Neural cell (in vitro differentiated cells): Measurements from ENCODE around the gene NDEL1. TPM values are rescaled to one million over a fixed set of nuclear protein-coding genes. Genes with fewer than 3 reads are reported as not detected.

Experiments
- H2AFZ ChIP-seq: fragments of 200-600, 300-800 bp; sonication (generic), shearing (Covaris generic); 2 replicates; pipeline ENCODE4 v1.6.0; 2014; ENCODE audit warnings: low read depth, mild to moderate bottlenecking, antibody characterized with exemption, low read length, moderate library complexity
- H3F3A ChIP-seq: fragments of 200-600 bp; shearing (Covaris generic); 2 replicates; pipeline ENCODE4 v1.6.1; 2016; ENCODE audit warnings: mild to moderate bottlenecking, moderate library complexity, mixed read lengths, antibody characterized with exemption, low read length; ENCODE audit not compliant: insufficient read depth, poor library complexity, severe bottlenecking
- H3K27ac ChIP-seq: fragments of 200-600, 300-800 bp; sonication (generic), shearing (Covaris generic); 2 replicates; pipeline ENCODE4 v1.5.1; 2014; ENCODE audit warnings: mild to moderate bottlenecking, low read length, moderate library complexity
- H3K27me3 ChIP-seq: fragments of 300-800, 200-600 bp; sonication (generic), shearing (Covaris generic); 2 replicates; pipeline ENCODE4 v1.6.0; 2014; ENCODE audit warnings: mild to moderate bottlenecking, low read depth, low read length, moderate library complexity; ENCODE audit not compliant: insufficient read depth
- H3K36me3 ChIP-seq: fragments of 300-800, 200-600 bp; sonication (generic), shearing (Covaris generic); 2 replicates; pipeline ENCODE4 v1.5.1; 2014; ENCODE audit warnings: mild to moderate bottlenecking, antibody characterized with exemption, low read length, moderate library complexity; ENCODE audit not compliant: insufficient read depth
- H3K4me2 ChIP-seq: fragments of 300-800, 200-600 bp; sonication (generic), shearing (Covaris generic); 2 replicates; pipeline ENCODE4 v1.6.0; 2014; ENCODE audit warnings: mild to moderate bottlenecking, low read length
- H3K4me3 ChIP-seq: fragments of 300-800, 200-600 bp; sonication (generic), shearing (Covaris generic); 2 replicates; pipeline ENCODE4 v1.5.1; 2014; ENCODE audit warnings: mild to moderate bottlenecking, low read length, moderate library complexity
- H3K79me2 ChIP-seq: fragments of 200-600 bp; shearing (Covaris generic); replicated peaks from 2 replicates; pipeline ENCODE4 v1.6.0; 2014; ENCODE audit warnings: mild to moderate bottlenecking, low read length, moderate library complexity; ENCODE audit not compliant: insufficient read depth
- H3K9ac ChIP-seq: fragments of 300-800, 200-600 bp; sonication (generic), shearing (Covaris generic); 2 replicates; pipeline ENCODE4 v1.6.1; 2016; ENCODE audit warnings: mild to moderate bottlenecking, low read length, mixed read lengths
- H3K9me2 ChIP-seq: fragments of 200-600 bp; shearing (Covaris generic); 2 replicates; pipeline ENCODE4 v1.6.1; 2016; ENCODE audit warnings: mild to moderate bottlenecking, low read length, mixed read lengths; ENCODE audit not compliant: insufficient read depth
- H3K9me3 ChIP-seq: fragments of 200-600, 300-800 bp; sonication (generic), shearing (Covaris generic); 2 replicates; pipeline ENCODE4 v1.6.1; 2016; ENCODE audit warnings: mild to moderate bottlenecking, mixed run types, low read length, moderate library complexity, mixed read lengths
- H4K20me1 ChIP-seq: fragments of 200-600 bp; shearing (Covaris generic); 2 replicates; pipeline ENCODE4 v1.6.1; 2016; ENCODE audit warnings: mild to moderate bottlenecking, mixed run types; ENCODE audit not compliant: insufficient read depth
- CTCF ChIP-seq: fragments of 450-650 bp; IDR thresholded peaks from 2 replicates; pipeline ENCODE4 v1.5.1; 2014; ENCODE audit warnings: antibody characterized with exemption, mild to moderate bottlenecking, moderate library complexity; ENCODE audit not compliant: poor library complexity, severe bottlenecking
- EP300 ChIP-seq: fragments of 450-650 bp; conservative IDR thresholded peaks from 2 replicates; pipeline ENCODE4 v1.6.1; 2014; ENCODE audit warnings: antibody characterized with exemption, mild to moderate bottlenecking, moderate library complexity; ENCODE audit not compliant: poor library complexity, severe bottlenecking
- EZH2 ChIP-seq: fragments of 200-600, 300-800 bp; shearing (Covaris generic), sonication (generic); IDR thresholded peaks from 2 replicates; pipeline ENCODE4 v1.6.1; 2014; ENCODE audit warnings: antibody characterized with exemption, low read length, borderline replicate concordance, mild to moderate bottlenecking; ENCODE audit not compliant: insufficient read depth, poor library complexity, severe bottlenecking
- MXI1 ChIP-seq: fragments of 450-650 bp; conservative IDR thresholded peaks from 2 replicates; pipeline ENCODE4 v1.6.1; 2014; ENCODE audit warnings: antibody characterized with exemption, mild to moderate bottlenecking; ENCODE audit not compliant: poor library complexity, severe bottlenecking
- POLR2AphosphoS5 ChIP-seq: IDR thresholded peaks from 2 replicates; pipeline ENCODE4 v1.6.1; 2012
- RAD21 ChIP-seq: fragments of 450-650 bp; conservative IDR thresholded peaks from 2 replicates; pipeline ENCODE4 v1.6.1; 2014; ENCODE audit warnings: antibody characterized with exemption, mild to moderate bottlenecking, moderate library complexity
- REST ChIP-seq: IDR thresholded peaks from 2 replicates; pipeline ENCODE4 v1.6.1; 2012; ENCODE audit warnings: borderline replicate concordance
- TAF1 ChIP-seq: IDR thresholded peaks from 2 replicates; pipeline ENCODE4 v1.6.1; 2012; ENCODE audit warnings: low read depth
- polyA plus RNA-seq: library from polyadenylated mRNA; depleted of rRNA; stranded (reverse); fragments of >200 nt; gene quantifications from 2 replicates; pipeline ENCODE4 v1.2.3, GENCODE V29; 2014

Gene NDEL1
- polyA plus RNA-seq, 1 donor from 2014 or later = 25.7 TPM

GRCh38 chr17:8487130-8487645 is 51.5 kb downstream of the NDEL1 start:
- Histone ChIP-seq H3K9me3 (no peaks in the 10 kb centered on the region), H4K20me1 (no peaks in the 10 kb centered on the region), H3K79me2 (no peaks in the 10 kb centered on the region), H3K36me3 (peaks cover 38% of the 10 kb centered on the region), H3K4me3 (no peak overlapping the region), H2AFZ (no peak overlapping the region), H3K27me3 (no peaks in the 10 kb centered on the region), H3K9ac (no peak overlapping the region), H3K27ac (no peak overlapping the region), H3K4me2 (no peak overlapping the region), H3K9me2 (no peaks in the 10 kb centered on the region), H3F3A (no peaks in the 10 kb centered on the region)
- TF ChIP-seq EP300 = no peak
- TF ChIP-seq MXI1 = no peak
- no peak for TF ChIP-seq POLR2AphosphoS5

GRCh38 chr17:8487743-8488142 is 52.1 kb downstream of the NDEL1 start:
- H3K4me3 ChIP-seq = no peak overlapping the region
- no peaks in the 10 kb centered on the region for H3K9me2 ChIP-seq
- H3K4me2 ChIP-seq = no peak overlapping the region
- H3K36me3 ChIP-seq = peaks cover 38% of the 10 kb centered on the region
- no peaks in the 10 kb centered on the region for H4K20me1 ChIP-seq
- H3K27me3 ChIP-seq = no peaks in the 10 kb centered on the region
- H3K9ac ChIP-seq = no peak overlapping the region
- no peak overlapping the region for H2AFZ ChIP-seq
- H3F3A ChIP-seq = no peaks in the 10 kb centered on the region
- TF ChIP-seq POLR2AphosphoS5 = no peak
- no peaks in the 10 kb centered on the region for H3K9me3 ChIP-seq
- H3K27ac ChIP-seq = no peak overlapping the region
- H3K79me2 ChIP-seq = no peaks in the 10 kb centered on the region

GRCh38 chr17:8488491-8488890 is 52.8 kb downstream of the NDEL1 start:
- no peak overlapping the region for H3K27ac ChIP-seq
- H3K4me2 ChIP-seq = no peak overlapping the region
- H3K36me3 ChIP-seq = peaks cover 35% of the 10 kb centered on the region
- no peaks in the 10 kb centered on the region for H4K20me1 ChIP-seq
- H2AFZ ChIP-seq = no peak overlapping the region
- no peaks in the 10 kb centered on the region for H3F3A ChIP-seq
- no peaks in the 10 kb centered on the region for H3K27me3 ChIP-seq
- no peak for TF ChIP-seq EZH2
- TF ChIP-seq MXI1 = no peak
- no peak for TF ChIP-seq TAF1
- TF ChIP-seq REST = no peak
- TF ChIP-seq POLR2AphosphoS5 = no peak
- TF ChIP-seq RAD21 = no peak
- TF ChIP-seq CTCF = no peak
- H3K4me3 ChIP-seq = no peak overlapping the region
- H3K9ac ChIP-seq = no peak overlapping the region
- no peaks in the 10 kb centered on the region for H3K9me2 ChIP-seq
- no peaks in the 10 kb centered on the region for H3K9me3 ChIP-seq
- H3K79me2 ChIP-seq = no peaks in the 10 kb centered on the region
